Common myeloid progenitor, CD34-positive (primary cell): ENCODE measurements around the gene TRMT61A.

Experiments
- CTCF ChIA-PET: fragments of 350-600 bp; sonication (Branson Sonifier 250); formaldehyde crosslinking; loops from one replicate; lab custom pipeline; 2021; ENCODE audit warnings: antibody characterized with exemption; lab: Charles Lee
- POLR2A ChIA-PET: fragments of 350-600 bp; sonication (Branson Sonifier 250); formaldehyde crosslinking; loops from one replicate; lab custom pipeline; 2021; ENCODE audit warnings: antibody characterized with exemption; lab: Charles Lee
- DNase-seq, 3 donors: peaks; one replicate each; pipeline versions ENCODE4 v3.0.0 to v3.0.0-alpha.2; 2013
- H3K27ac ChIP-seq, 2 experiments: 1 replicate in 1 of 2; 2 replicates in 1 of 2; pipeline ENCODE4 v1.7.0; 2013; ENCODE audit warnings: inconsistent platforms in 2 of 2, low read length in 2 of 2, mild to moderate bottlenecking in 2 of 2, low read depth in 1 of 2, moderate library complexity in 1 of 2; ENCODE audit not compliant: severe bottlenecking in 2 of 2, insufficient read depth in 1 of 2, poor library complexity in 1 of 2
- H3K27me3 ChIP-seq, 5 experiments: replicated peaks in 2 of 5; 1 replicate in 3 of 5; 2 replicates in 2 of 5; pipeline versions ENCODE4 v1.6.1 to v1.7.0; 2013; ENCODE audit warnings: low read length in 4 of 5, mild to moderate bottlenecking in 2 of 5, moderate library complexity in 2 of 5, inconsistent platforms in 1 of 5; ENCODE audit not compliant: insufficient read depth in 5 of 5, control insufficient read depth in 4 of 5
- H3K36me3 ChIP-seq, 4 experiments: 1 replicate in 2 of 4; 2 replicates in 2 of 4; pipeline versions ENCODE4 v1.6.1 to v1.7.0; 2013; ENCODE audit warnings: low read length in 3 of 4, control low read depth in 1 of 4, mild to moderate bottlenecking in 1 of 4; ENCODE audit not compliant: control insufficient read depth in 4 of 4, insufficient read depth in 4 of 4
- H3K4me1 ChIP-seq, 4 experiments: 1 replicate in 3 of 4; 2 replicates in 1 of 4; pipeline versions ENCODE4 v1.6.1 to v1.7.1; 2013; ENCODE audit warnings: low read length in 3 of 4, mild to moderate bottlenecking in 3 of 4, control low read depth in 1 of 4, inconsistent platforms in 1 of 4, moderate library complexity in 1 of 4; ENCODE audit not compliant: control insufficient read depth in 4 of 4, insufficient read depth in 4 of 4; ENCODE audit errors: control extremely low read depth in 1 of 4
- H3K4me3 ChIP-seq, 7 experiments: 1 replicate in 4 of 7; 2 replicates in 3 of 7; pipeline versions ENCODE4 v1.5.1 to v1.7.0; 2013; ENCODE audit warnings: mild to moderate bottlenecking in 7 of 7, low read length in 6 of 7, moderate library complexity in 6 of 7, inconsistent platforms in 2 of 7, low read depth in 2 of 7, control low read depth in 1 of 7; ENCODE audit not compliant: insufficient read depth in 4 of 7, control insufficient read depth in 1 of 7; ENCODE audit errors: extremely low read depth in 1 of 7
- H3K9me3 ChIP-seq, 5 experiments: 1 replicate in 4 of 5; 2 replicates in 1 of 5; pipeline versions ENCODE4 v1.6.1 to v1.7.1; 2013; ENCODE audit warnings: low read length in 4 of 5, mild to moderate bottlenecking in 2 of 5, inconsistent platforms in 1 of 5, low read depth in 1 of 5, moderate library complexity in 1 of 5; ENCODE audit not compliant: control insufficient read depth in 4 of 5, insufficient read depth in 2 of 5; ENCODE audit errors: control extremely low read depth in 1 of 5
- WGBS: methylation state at CpG from one replicate; pipeline ENCODE4 v1.1.5; 2013; ENCODE audit not compliant: insufficient coverage; 5-methylcytosine and 5-hydroxymethylcytosine counted together

The TRMT61A gene

DNA sequence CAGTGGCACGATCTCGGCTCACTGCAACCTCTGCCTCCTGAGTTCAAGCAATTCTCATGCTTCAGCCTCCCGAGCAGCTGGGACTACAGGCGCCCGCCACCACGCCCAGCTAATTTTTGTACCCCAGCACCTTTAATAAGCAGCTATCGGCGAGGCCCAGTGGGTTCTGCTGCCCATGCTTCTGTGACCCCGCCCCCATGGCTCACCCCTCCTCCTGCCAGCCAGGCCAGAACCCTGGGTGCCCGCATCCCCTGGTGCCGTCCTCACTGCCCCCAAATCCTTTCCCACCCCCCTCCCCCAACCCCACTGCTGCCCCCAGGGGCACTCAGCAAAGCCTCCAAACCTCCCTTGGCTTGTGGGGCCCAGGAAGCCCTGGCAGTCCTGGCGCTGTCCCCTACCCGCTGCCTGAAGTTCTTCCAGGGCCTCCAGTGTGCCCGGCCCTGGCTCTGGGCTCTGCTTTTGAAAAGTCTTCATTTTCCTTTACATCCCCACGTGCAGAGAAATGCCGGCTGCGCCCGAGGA lies 19.0 kb downstream of the TRMT61A start:
- ChIA-PET CTCF (interaction anchor here (1.0 to 15.7 kb wide), 7 partner anchors 10 to 48 kb away, joined by 3 to 147 read pairs (median 6); partner anchors contain the start of gene CKB), POLR2A (no interaction called here)
- Histone ChIP-seq H3K9me3 (no peaks in the 10 kb centered on the region), H3K4me3 (no peak overlapping the region), H3K27me3 (no peaks in the 10 kb centered on the region), H3K27ac (no peak overlapping the region), H3K36me3 (no peaks in the 10 kb centered on the region), H3K4me1 (peaks cover 0 to 3% (median 0%) of the 10 kb centered on the region in 4 experiments)
- no peak for DNase-seq
- WGBS, result 94% methylated on average over 12 of the region's 18 CpGs

DNA sequence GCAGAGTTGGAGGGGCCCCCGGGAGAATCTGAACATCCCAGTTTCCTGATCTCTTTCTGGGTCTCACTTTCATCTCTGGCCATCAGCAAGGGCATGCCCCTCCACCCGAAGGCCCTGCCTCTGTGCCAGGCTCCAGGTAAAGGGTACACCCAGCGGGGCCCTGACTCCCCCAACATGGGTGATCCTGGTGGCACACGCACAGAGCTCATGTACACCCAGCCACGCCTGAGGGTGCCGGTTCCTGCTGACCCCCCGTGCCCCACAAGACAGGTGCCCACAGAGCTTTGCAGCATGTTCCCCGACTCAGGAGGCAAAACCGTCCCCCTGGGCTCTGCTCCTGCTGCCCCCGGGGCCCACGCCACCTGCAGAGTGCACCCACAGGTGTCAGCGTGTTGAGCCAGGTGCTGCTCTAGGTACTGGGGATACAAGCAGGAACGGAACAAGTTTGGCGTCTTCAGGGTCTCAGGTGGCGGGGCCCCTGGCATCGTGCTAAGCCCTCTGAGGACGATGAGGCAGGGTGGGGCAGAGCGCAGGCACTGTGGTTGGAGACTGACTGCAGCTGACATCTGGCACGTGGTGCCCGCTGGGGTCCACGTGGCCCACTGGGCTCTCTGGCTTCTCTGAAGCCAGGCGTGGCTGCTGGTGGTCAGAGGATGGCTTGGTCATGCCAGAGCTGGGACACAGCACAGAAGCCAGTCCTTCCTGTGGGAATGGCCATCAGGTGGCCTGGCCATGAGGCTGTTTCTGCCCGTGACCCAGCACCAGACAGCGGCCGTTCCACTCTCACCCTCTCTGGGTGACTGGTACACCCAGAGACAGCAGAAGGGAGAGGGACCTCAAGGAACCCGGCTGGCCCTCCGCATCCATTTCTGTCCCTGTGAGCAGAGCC lies 19.7 kb downstream of the TRMT61A start:
- Histone ChIP-seq H3K9me3 (no peaks in the 10 kb centered on the region), H3K4me3 (no peak overlapping the region), H3K4me1 (peaks cover 0 to 3% (median 0%) of the 10 kb centered on the region in 4 experiments), H3K36me3 (peaks cover 0 to 3% (median 0%) of the 10 kb centered on the region in 4 experiments), H3K27me3 (no peaks in the 10 kb centered on the region), H3K27ac (no peak overlapping the region)
- 98% methylated on average over 27 of the region's 27 CpGs for WGBS
- CTCF ChIA-PET, result interaction anchor here (1.3 to 15.7 kb wide), 5 partner anchors 9 to 49 kb away, joined by 4 to 147 read pairs (median 6); partner anchors contain the start of gene CKB
- POLR2A ChIA-PET, result no interaction called here
- no peak for DNase-seq

DNA sequence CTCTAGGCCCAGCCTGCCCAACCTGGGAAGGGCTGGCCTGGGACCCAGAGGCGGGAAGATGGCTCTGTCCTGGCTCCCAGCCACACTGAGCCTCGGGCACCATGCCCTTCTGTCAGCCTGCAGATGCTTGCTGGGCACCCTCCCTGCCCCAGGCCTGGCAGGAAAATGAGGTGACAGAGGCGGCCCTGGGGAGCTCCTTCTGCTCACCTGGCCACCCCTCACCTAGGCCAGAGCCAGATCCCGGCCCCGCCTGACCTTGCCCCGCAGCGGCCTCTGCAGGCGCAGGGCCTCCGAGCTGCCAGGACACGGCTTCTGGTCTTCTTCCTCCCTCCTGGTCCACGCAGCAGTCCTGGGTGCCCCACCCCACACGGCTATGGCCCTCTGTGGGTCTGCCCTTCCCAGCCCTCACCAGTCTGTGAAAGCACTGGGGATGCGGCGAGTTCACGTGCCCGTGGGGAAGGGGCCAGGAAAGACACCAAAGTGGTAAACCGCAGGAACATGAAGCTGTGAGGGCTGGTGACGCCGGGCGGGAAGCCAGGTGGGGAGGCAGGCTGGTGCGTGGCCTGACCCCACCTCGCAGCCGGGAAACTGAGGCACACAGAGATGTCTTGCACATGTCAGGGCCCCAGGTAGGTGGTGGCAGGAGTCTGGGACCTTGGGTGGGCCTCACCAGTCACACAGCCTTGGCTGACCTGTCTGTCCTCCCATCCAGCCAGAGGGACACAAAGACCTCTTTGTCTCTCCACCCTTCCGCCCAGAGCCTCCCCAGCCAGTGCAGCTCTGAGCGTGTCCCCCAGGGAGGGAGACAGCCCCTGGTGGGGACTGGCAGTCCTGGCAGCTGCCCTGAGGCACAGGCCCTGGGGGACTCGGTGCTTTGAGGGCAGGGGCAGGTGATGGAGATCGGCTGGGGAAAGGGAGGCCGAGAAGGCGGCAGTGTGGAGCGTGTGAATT lies 20.6 kb downstream of the TRMT61A start:
- peaks cover 0 to 3% (median 0%) of the 10 kb centered on the region in 4 experiments for H3K36me3 ChIP-seq
- H3K27ac ChIP-seq, result no peak overlapping the region
- ChIA-PET CTCF (interaction anchor here (1.1 to 15.7 kb wide), 5 partner anchors 11 to 49 kb away, joined by 3 to 147 read pairs (median 6); partner anchors contain the start of gene CKB), POLR2A (no interaction called here)
- H3K27me3 ChIP-seq, result no peaks in the 10 kb centered on the region
- 97% methylated on average over 27 of the region's 30 CpGs for WGBS
- H3K9me3 ChIP-seq, result no peaks in the 10 kb centered on the region
- peaks cover 0 to 3% (median 0%) of the 10 kb centered on the region in 4 experiments for H3K4me1 ChIP-seq
- no peak overlapping the region for H3K4me3 ChIP-seq
- DNase-seq, result no peak

DNA sequence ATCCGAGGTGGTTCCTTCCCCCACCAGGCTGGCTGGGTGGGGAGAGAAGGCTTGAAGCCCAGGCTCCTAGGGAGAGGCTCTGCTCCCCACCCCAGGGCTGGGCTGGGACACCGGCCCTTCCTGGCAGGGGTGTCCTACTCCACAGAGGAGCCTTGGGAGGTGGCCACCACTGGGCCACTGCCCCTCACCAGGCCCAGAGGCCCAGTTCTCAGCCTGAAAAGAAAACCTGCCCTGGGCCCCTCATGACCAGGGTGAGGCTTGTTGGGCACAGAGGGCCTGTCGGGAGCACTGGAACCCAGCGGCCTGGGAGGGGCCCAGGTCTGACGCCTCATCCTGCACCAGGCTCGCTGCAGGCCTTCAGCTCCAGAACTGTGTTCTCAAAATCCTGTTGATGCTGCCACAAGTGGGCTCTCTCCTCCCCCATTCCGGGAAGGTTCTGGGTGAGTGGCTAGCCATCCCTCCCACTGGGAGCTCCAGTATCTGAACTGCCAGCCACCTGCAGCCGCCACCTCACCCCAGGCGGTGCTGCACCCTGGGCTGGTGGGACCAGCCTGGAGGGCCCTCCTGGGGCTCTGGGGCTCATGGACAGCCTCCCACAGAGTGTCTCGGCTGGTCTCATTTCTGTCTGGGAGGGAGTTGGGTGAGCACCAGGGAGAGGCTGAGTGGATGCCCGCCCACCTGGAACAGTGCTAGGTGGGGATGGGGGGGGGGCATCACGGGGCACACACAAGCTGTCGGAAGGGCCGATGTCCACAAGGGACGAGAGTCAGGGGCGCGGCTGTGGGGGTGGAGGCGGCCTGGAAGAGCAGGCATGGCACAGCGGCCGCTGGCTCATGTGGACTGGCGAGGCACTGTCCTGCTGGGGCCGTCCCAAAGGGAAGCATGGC lies 21.7 kb downstream of the TRMT61A start:
- Histone ChIP-seq H3K9me3 (no peaks in the 10 kb centered on the region), H3K4me1 (peaks cover 0 to 3% (median 0%) of the 10 kb centered on the region in 4 experiments), H3K4me3 (no peak overlapping the region), H3K27me3 (no peaks in the 10 kb centered on the region), H3K36me3 (peaks cover 0 to 3% (median 0%) of the 10 kb centered on the region in 4 experiments), H3K27ac (no peak overlapping the region)
- ChIA-PET POLR2A (no interaction called here), CTCF (interaction anchor here (0.6 to 15.7 kb wide), 6 partner anchors 10 to 42 kb away, joined by 3 to 147 read pairs (median 4); partner anchors contain the start of gene CKB)
- no peak for DNase-seq
- WGBS, result 96% methylated on average over 20 of the region's 22 CpGs

DNA sequence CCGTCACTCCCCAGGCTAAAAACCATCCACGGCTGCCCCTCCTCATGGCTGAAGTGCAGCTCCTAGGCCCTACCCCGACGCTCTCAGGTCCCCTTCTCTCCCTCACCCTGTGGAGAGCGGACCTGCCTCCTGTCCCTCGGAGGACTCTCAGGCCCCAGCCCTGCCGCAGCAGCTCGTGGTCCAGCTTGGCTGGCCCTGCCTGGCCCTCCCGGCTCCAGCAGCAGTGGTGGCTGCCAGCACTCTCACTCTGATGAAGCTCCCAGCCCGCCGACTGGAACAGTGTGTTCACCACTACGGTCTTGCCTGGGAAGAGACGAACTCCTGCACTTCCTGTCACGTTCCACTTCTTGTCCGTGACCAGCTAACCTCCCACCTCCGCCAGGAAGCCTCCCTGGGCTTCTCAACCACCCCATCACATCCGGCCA lies 22.4 kb downstream of the TRMT61A start:
- H3K9me3 ChIP-seq, result no peaks in the 10 kb centered on the region
- POLR2A ChIA-PET, result no interaction called here
- DNase-seq, result no peak
- no peak overlapping the region for H3K27ac ChIP-seq
- CTCF ChIA-PET, result interaction anchor here (1.1 to 15.7 kb wide), 5 partner anchors 10 to 52 kb away, joined by 3 to 147 read pairs (median 5); partner anchors contain the start of genes BAG5 and CKB
- H3K36me3 ChIP-seq, result peaks cover 0 to 3% (median under 1%) of the 10 kb centered on the region in 4 experiments
- WGBS, result 91% methylated on average over 16 of the region's 17 CpGs
- H3K4me3 ChIP-seq, result no peak overlapping the region
- no peaks in the 10 kb centered on the region for H3K27me3 ChIP-seq
- H3K4me1 ChIP-seq, result peaks cover 0 to 3% (median 0%) of the 10 kb centered on the region in 4 experiments
